ENCODE data around the gene ABR.
"Not testable (repeated sequence)": the region's sequence is repeated elsewhere in the genome, so short reads cannot be mapped to it uniquely, and the experiment has no call there.

The ABR gene

GRCh38 chr17:1050246-1050995 is 129.4 kb downstream of the ABR start:
- Histone ChIP-seq H3K9me2 (replicated peaks; ENCODE audit: insufficient read depth, low read length) (no peaks in the 10 kb centered on the region), H3K9me3 (replicated peaks; ENCODE audit: insufficient read depth, low read length) (no peaks in the 10 kb centered on the region), H3F3A (ENCODE audit: insufficient read depth, low read length) (no peaks in the 10 kb centered on the region), H2AFZ (ENCODE audit: low read length) (no peak overlapping the region), H3K4me2 (ENCODE audit: low read depth, low read length) (no peak overlapping the region), H3K27ac (ENCODE audit: low read length) (no peak overlapping the region), H3K4me1 (ENCODE audit: low read length) (no peaks in the 10 kb centered on the region), H3K36me3 (replicated peaks; ENCODE audit: insufficient read depth, low read length) (no peaks in the 10 kb centered on the region), H3K27me3 (replicated peaks; ENCODE audit: insufficient read depth, low read length) (no peaks in the 10 kb centered on the region), H3K9ac (ENCODE audit: low read length) (no peak overlapping the region), H3K4me3 (ENCODE audit: low read length) (no peak overlapping the region), H4K20me1 (ENCODE audit: insufficient read depth, low read length) (no peaks in the 10 kb centered on the region), H3K79me2 (ENCODE audit: low read length) (no peaks in the 10 kb centered on the region)
- no peak for DNase-seq
- no peak for TF ChIP-seq EZH2 (optimal IDR thresholded peaks at IDR 0.05; ENCODE audit: low read depth, low read length)
- TF ChIP-seq CTCF (IDR thresholded peaks at IDR 0.05; ENCODE audit: low read length) = no peak
- TF ChIP-seq EZH2phosphoT487 (IDR thresholded peaks at IDR 0.05; ENCODE audit: low read length) = no peak

GRCh38 chr17:1049446-1050225 is 130.1 kb downstream of the ABR start:
- Histone ChIP-seq H3K4me2 (ENCODE audit: low read depth, low read length) (no peak overlapping the region), H3K36me3 (replicated peaks; ENCODE audit: insufficient read depth, low read length) (no peaks in the 10 kb centered on the region), H3K4me3 (ENCODE audit: low read length) (no peak overlapping the region), H3K79me2 (ENCODE audit: low read length) (no peaks in the 10 kb centered on the region), H3K27ac (ENCODE audit: low read length) (no peak overlapping the region), H3K27me3 (replicated peaks; ENCODE audit: insufficient read depth, low read length) (no peaks in the 10 kb centered on the region), H3K4me1 (ENCODE audit: low read length) (no peaks in the 10 kb centered on the region), H3K9me3 (replicated peaks; ENCODE audit: insufficient read depth, low read length) (no peaks in the 10 kb centered on the region), H3K9me2 (replicated peaks; ENCODE audit: insufficient read depth, low read length) (no peaks in the 10 kb centered on the region), H3K9ac (ENCODE audit: low read length) (no peak overlapping the region), H3F3A (ENCODE audit: insufficient read depth, low read length) (no peaks in the 10 kb centered on the region), H2AFZ (ENCODE audit: low read length) (no peak overlapping the region), H4K20me1 (ENCODE audit: insufficient read depth, low read length) (no peaks in the 10 kb centered on the region)
- no peak for DNase-seq
- no peak for TF ChIP-seq CTCF (IDR thresholded peaks at IDR 0.05; ENCODE audit: low read length)
- TF ChIP-seq EZH2 (optimal IDR thresholded peaks at IDR 0.05; ENCODE audit: low read depth, low read length) = no peak
- TF ChIP-seq EZH2phosphoT487 (IDR thresholded peaks at IDR 0.05; ENCODE audit: low read length) = no peak

GRCh38 chr17:1048516-1049115 is 131.2 kb downstream of the ABR start:
- H3K9me3 ChIP-seq (replicated peaks; ENCODE audit: insufficient read depth, low read length); H3K79me2 ChIP-seq (ENCODE audit: low read length); H3K36me3 ChIP-seq (replicated peaks; ENCODE audit: insufficient read depth, low read length); DNase-seq; H3F3A ChIP-seq (ENCODE audit: insufficient read depth, low read length); H3K9me2 ChIP-seq (replicated peaks; ENCODE audit: insufficient read depth, low read length); H3K27ac ChIP-seq (ENCODE audit: low read length); H3K4me3 ChIP-seq (ENCODE audit: low read length); H3K9ac ChIP-seq (ENCODE audit: low read length); H4K20me1 ChIP-seq (ENCODE audit: insufficient read depth, low read length); H2AFZ ChIP-seq (ENCODE audit: low read length); H3K27me3 ChIP-seq (replicated peaks; ENCODE audit: insufficient read depth, low read length); H3K4me1 ChIP-seq (ENCODE audit: low read length); H3K4me2 ChIP-seq (ENCODE audit: low read depth, low read length): not testable (repeated sequence)

All from MM.1S (cell line).